RWPE2 (cell line): ENCODE measurements around the gene EXD3.
A peak's percentile ranks its signal among the peaks of the same experiment; 100 is the strongest.

Experiments
- ATAC-seq: fragments of 200-7000 bp; cut with Tn5 transposase; 3 replicates; pipeline ENCODE4 v1.9.1; 2021; ENCODE audit warnings: low read depth
- DNase-seq: peaks from one replicate; pipeline ENCODE4 v3.0.0-alpha.2; 2020; ENCODE audit warnings: low spot score
- H3K27ac ChIP-seq: fragments of 450-650 bp; 2 replicates; pipeline ENCODE4 v1.5.1; 2017; ENCODE audit warnings: mild to moderate bottlenecking; ENCODE audit not compliant: poor library complexity, severe bottlenecking
- H3K27me3 ChIP-seq: fragments of 250-450 bp; sonication (Bioruptor Pico); 2 replicates; pipeline ENCODE4 v1.5.1; 2021; ENCODE audit warnings: mild to moderate bottlenecking, moderate library complexity; ENCODE audit not compliant: insufficient read depth, poor library complexity, severe bottlenecking
- H3K36me3 ChIP-seq: fragments of 250-450 bp; sonication (Bioruptor Pico); 2 replicates; pipeline ENCODE4 v1.5.1; 2020; ENCODE audit warnings: low read depth, mild to moderate bottlenecking, moderate library complexity
- H3K4me1 ChIP-seq: fragments of 250-450 bp; sonication (Bioruptor Pico); 2 replicates; pipeline ENCODE4 v1.5.1; 2021; ENCODE audit warnings: mild to moderate bottlenecking, moderate library complexity; ENCODE audit not compliant: insufficient read depth, poor library complexity, severe bottlenecking
- H3K4me3 ChIP-seq: fragments of 250-450 bp; sonication (Bioruptor Pico); 2 replicates; pipeline ENCODE4 v1.5.1; 2021; ENCODE audit warnings: mild to moderate bottlenecking, moderate library complexity; ENCODE audit not compliant: severe bottlenecking
- H3K9me3 ChIP-seq: fragments of 250-450 bp; sonication (Bioruptor Pico); 2 replicates; pipeline ENCODE4 v1.5.1; 2021; ENCODE audit warnings: mild to moderate bottlenecking, moderate library complexity; ENCODE audit not compliant: severe bottlenecking
- CTCF ChIP-seq: fragments of 450-650 bp; IDR thresholded peaks from one replicate; pipeline ENCODE4 v1.5.1; 2017; ENCODE audit warnings: mild to moderate bottlenecking, moderate library complexity; ENCODE audit not compliant: poor library complexity, severe bottlenecking

Gene EXD3

GRCh38 chr9:137457406-137458193 is 34.6 kb upstream of the EXD3 start:
- H3K9me3 ChIP-seq = no peaks in the 10 kb centered on the region
- H3K4me3 ChIP-seq = peak overlapping the region; percentile 69
- no peak for TF ChIP-seq CTCF
- H3K36me3 ChIP-seq = peaks cover 28% of the 10 kb centered on the region
- H3K27ac ChIP-seq = no peak overlapping the region
- ATAC-seq = no peak
- H3K4me1 ChIP-seq = no peaks in the 10 kb centered on the region
- H3K27me3 ChIP-seq = no peaks in the 10 kb centered on the region
- peak; percentile 52 for DNase-seq

- H3K36me3 ChIP-seq = peaks cover 32% of the 10 kb centered on the region
- no peaks in the 10 kb centered on the region for H3K9me3 ChIP-seq
- H3K4me1 ChIP-seq = no peaks in the 10 kb centered on the region
- no peak overlapping the region for H3K27ac ChIP-seq
- H3K27me3 ChIP-seq = no peaks in the 10 kb centered on the region
- H3K4me3 ChIP-seq = no peak overlapping the region
- no peak for TF ChIP-seq CTCF
- DNase-seq (no peak), ATAC-seq (no peak)
Observed at GRCh38 chr9:137456864-137457405, 34.0 kb upstream of the EXD3 start.

- Histone ChIP-seq H3K4me3 (no peak overlapping the region), H3K27ac (no peak overlapping the region), H3K27me3 (no peaks in the 10 kb centered on the region), H3K9me3 (no peaks in the 10 kb centered on the region), H3K4me1 (no peaks in the 10 kb centered on the region), H3K36me3 (peaks cover 32% of the 10 kb centered on the region)
- ATAC-seq (no peak), DNase-seq (no peak)
- no peak for TF ChIP-seq CTCF
Observed at GRCh38 chr9:137456061-137456863, 33.3 kb upstream of the EXD3 start.

GRCh38 chr9:137455359-137455991 is 32.5 kb upstream of the EXD3 start:
- Histone ChIP-seq H3K27ac (no peak overlapping the region), H3K27me3 (no peaks in the 10 kb centered on the region), H3K9me3 (no peaks in the 10 kb centered on the region), H3K36me3 (peaks cover 32% of the 10 kb centered on the region), H3K4me3 (no peak overlapping the region), H3K4me1 (no peaks in the 10 kb centered on the region)
- TF ChIP-seq CTCF = no peak
- ATAC-seq = no peak
- peak; percentile 61 for DNase-seq
